ENCODE results near the gene OR2S2. TPM values are rescaled to one million over a fixed set of nuclear protein-coding genes. Genes with fewer than 3 reads are reported as not detected.
"Not testable (repeated sequence)": the region's sequence is repeated elsewhere in the genome, so short reads cannot be mapped to it uniquely, and the experiment has no call there.

Gene OR2S2, protein sequence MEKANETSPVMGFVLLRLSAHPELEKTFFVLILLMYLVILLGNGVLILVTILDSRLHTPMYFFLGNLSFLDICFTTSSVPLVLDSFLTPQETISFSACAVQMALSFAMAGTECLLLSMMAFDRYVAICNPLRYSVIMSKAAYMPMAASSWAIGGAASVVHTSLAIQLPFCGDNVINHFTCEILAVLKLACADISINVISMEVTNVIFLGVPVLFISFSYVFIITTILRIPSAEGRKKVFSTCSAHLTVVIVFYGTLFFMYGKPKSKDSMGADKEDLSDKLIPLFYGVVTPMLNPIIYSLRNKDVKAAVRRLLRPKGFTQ
- total RNA-seq, result not detected

- DNase-seq (ENCODE audit: low spot score), result no peak
- Mint-ChIP-seq H3K9me3 (no peaks in the 10 kb centered on the region), H3K36me3 (no peaks in the 10 kb centered on the region), H3K4me3 (no peak within 1 kb of the TSS), H3K27ac (no peak within 1 kb of the TSS), H3K4me1 (ENCODE audit: low read depth in 2 of 2) (peaks cover 0 to 3% of the 10 kb centered on the region in 2 donors), H3K27me3 (peaks cover 30 to 40% of the 10 kb centered on the region in 2 donors)
- no peak for ATAC-seq
These were observed at the start of gene OR2S2 for GRCh38 chr9:35958104-35958837. Gene OR2S2 (minus strand): TSS chr9:35958154. CDS start chr9:35958098, 56 bp downstream.

- H3K27ac Mint-ChIP-seq, result no peak overlapping the region
- no peak for ATAC-seq
These were observed 49.4 kb upstream of the OR2S2 start for GRCh38 chr9:36007316-36007708.

GRCh38 chr9:36006549-36007315 lies 48.8 kb upstream of the OR2S2 start:
- DNase-seq (ENCODE audit: low spot score) (no peak), ATAC-seq (no peak)
- no peaks in the 10 kb centered on the region for H3K36me3 Mint-ChIP-seq
- H3K4me1 Mint-ChIP-seq (ENCODE audit: low read depth in 2 of 2), result peaks cover 0 to 5% of the 10 kb centered on the region in 2 donors
- H3K9me3 Mint-ChIP-seq, result no peaks in the 10 kb centered on the region
- no peak overlapping the region for H3K27ac Mint-ChIP-seq
- no peak overlapping the region for H3K4me3 Mint-ChIP-seq
- H3K27me3 Mint-ChIP-seq, result peaks cover 54 to 59% of the 10 kb centered on the region in 2 donors

More at GRCh38 chr9:36007316-36007708, 49.4 kb upstream of the OR2S2 start:
- H3K4me3 Mint-ChIP-seq, result no peak overlapping the region
- no peaks in the 10 kb centered on the region for H3K9me3 Mint-ChIP-seq
- no peaks in the 10 kb centered on the region for H3K36me3 Mint-ChIP-seq
- peaks cover 0 to 5% of the 10 kb centered on the region in 2 donors for H3K4me1 Mint-ChIP-seq (ENCODE audit: low read depth in 2 of 2)
- no peak for DNase-seq (ENCODE audit: low spot score)
- H3K27me3 Mint-ChIP-seq, result peaks cover 51 to 54% of the 10 kb centered on the region in 2 donors

- peaks cover 51 to 61% of the 10 kb centered on the region in 2 donors for H3K27me3 Mint-ChIP-seq
- no peak overlapping the region for H3K27ac Mint-ChIP-seq
- H3K9me3 Mint-ChIP-seq, result no peaks in the 10 kb centered on the region
These were observed 47.9 kb upstream of the OR2S2 start for GRCh38 chr9:36005891-36006290.

GRCh38 chr9:35998333-35998732 lies 40.4 kb upstream of the OR2S2 start:
- Mint-ChIP-seq H3K27ac (no peak overlapping the region), H3K27me3 (peaks cover 27 to 62% of the 10 kb centered on the region in 2 donors), H3K36me3 (peaks cover 9% of the 10 kb centered on the region), H3K4me3 (no peak overlapping the region), H3K9me3 (peaks cover 4% of the 10 kb centered on the region), H3K4me1 (ENCODE audit: low read depth in 2 of 2) (no peaks in the 10 kb centered on the region)
- no peak for DNase-seq (ENCODE audit: low spot score)
- no peak for ATAC-seq

More at GRCh38 chr9:36005891-36006290, 47.9 kb upstream of the OR2S2 start:
- DNase-seq (ENCODE audit: low spot score) (no peak), ATAC-seq (no peak)
- Mint-ChIP-seq H3K36me3 (no peaks in the 10 kb centered on the region), H3K4me1 (ENCODE audit: low read depth in 2 of 2) (peaks cover 0 to 5% of the 10 kb centered on the region in 2 donors), H3K4me3 (no peak overlapping the region)

DNA sequence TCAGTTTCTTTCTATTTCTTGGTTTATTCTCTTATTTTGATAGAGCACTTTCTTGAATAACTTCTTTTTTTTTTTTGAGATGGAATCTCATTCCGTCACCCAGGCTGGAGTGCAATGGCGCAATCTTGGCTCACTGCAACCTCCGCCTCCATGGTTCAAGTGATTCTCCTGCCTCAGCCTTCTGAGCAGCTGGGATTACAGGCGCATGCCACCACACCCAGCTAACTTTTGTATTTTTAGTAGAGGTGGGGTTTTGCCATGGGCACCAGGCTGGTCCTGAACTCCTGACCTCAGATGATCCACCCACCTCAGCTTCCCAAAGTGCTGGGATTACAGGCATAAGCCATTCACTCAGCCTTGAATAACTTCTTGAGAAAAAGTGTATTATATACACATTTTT lies 39.1 kb upstream of the OR2S2 start:
- H3K4me1 Mint-ChIP-seq (ENCODE audit: low read depth in 2 of 2), result not testable (repeated sequence)

GRCh38 chr9:35996358-35996970 lies 38.5 kb upstream of the OR2S2 start:
- Mint-ChIP-seq H3K36me3 (peaks cover 9% of the 10 kb centered on the region), H3K4me3 (no peak overlapping the region), H3K4me1 (ENCODE audit: low read depth in 2 of 2) (no peaks in the 10 kb centered on the region), H3K9me3 (peaks cover 4% of the 10 kb centered on the region), H3K27me3 (peaks cover 25 to 43% of the 10 kb centered on the region in 2 donors), H3K27ac (no peak overlapping the region)
- no peak for DNase-seq (ENCODE audit: low spot score)
- peak in 1 of 2 donors; percentile 28 for ATAC-seq

More for the DNA sequence above, 39.1 kb upstream of the OR2S2 start:
- not testable (repeated sequence) for ATAC-seq; DNase-seq (ENCODE audit: low spot score); H3K27ac Mint-ChIP-seq; H3K36me3 Mint-ChIP-seq; H3K9me3 Mint-ChIP-seq; H3K4me3 Mint-ChIP-seq
- H3K27me3 Mint-ChIP-seq, result peaks cover 26 to 49% of the 10 kb centered on the region in 2 donors

GRCh38 chr9:35994959-35995358 lies 37.0 kb upstream of the OR2S2 start:
- no peak for DNase-seq (ENCODE audit: low spot score)
- no peaks in the 10 kb centered on the region for H3K4me1 Mint-ChIP-seq (ENCODE audit: low read depth in 2 of 2)
- H3K27ac Mint-ChIP-seq, result no peak overlapping the region
- peaks cover 9% of the 10 kb centered on the region for H3K36me3 Mint-ChIP-seq
- H3K4me3 Mint-ChIP-seq, result no peak overlapping the region
- peaks cover 4% of the 10 kb centered on the region for H3K9me3 Mint-ChIP-seq
- ATAC-seq, result no peak
- peaks cover 32 to 35% of the 10 kb centered on the region in 2 donors for H3K27me3 Mint-ChIP-seq

- Mint-ChIP-seq H3K36me3 (peaks cover 9% of the 10 kb centered on the region), H3K27me3 (peaks cover 30 to 32% of the 10 kb centered on the region in 2 donors), H3K27ac (no peak overlapping the region), H3K4me3 (no peak overlapping the region), H3K9me3 (peaks cover 4% of the 10 kb centered on the region), H3K4me1 (ENCODE audit: low read depth in 2 of 2) (no peaks in the 10 kb centered on the region)
- no peak for ATAC-seq
- DNase-seq (ENCODE audit: low spot score), result no peak
These were observed 36.2 kb upstream of the OR2S2 start for GRCh38 chr9:35993976-35994720.

DNA sequence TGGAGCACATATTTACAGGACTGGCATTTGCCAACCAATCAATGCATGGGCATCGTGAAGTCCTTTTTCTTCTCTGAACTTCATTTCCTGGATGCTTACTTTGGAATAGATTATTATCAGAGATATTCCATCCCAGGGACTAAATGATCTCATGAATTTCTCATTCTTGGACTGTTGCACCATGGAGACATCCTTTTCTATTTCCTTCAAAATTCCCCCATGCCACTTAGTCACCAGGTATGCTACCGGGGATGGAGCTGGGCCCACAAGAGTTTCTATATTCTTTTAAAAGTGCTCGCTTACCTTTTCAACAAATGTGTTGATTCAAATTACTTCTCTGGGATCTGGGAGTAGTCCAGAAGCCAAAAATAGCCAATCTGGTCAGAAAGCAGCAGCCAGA lies 35.2 kb upstream of the OR2S2 start:
- not testable (repeated sequence) for H3K4me3 Mint-ChIP-seq; DNase-seq (ENCODE audit: low spot score); H3K27ac Mint-ChIP-seq; ATAC-seq; H3K9me3 Mint-ChIP-seq; H3K4me1 Mint-ChIP-seq (ENCODE audit: low read depth in 2 of 2); H3K36me3 Mint-ChIP-seq
- peaks cover 25 to 35% of the 10 kb centered on the region in 2 donors for H3K27me3 Mint-ChIP-seq

DNA sequence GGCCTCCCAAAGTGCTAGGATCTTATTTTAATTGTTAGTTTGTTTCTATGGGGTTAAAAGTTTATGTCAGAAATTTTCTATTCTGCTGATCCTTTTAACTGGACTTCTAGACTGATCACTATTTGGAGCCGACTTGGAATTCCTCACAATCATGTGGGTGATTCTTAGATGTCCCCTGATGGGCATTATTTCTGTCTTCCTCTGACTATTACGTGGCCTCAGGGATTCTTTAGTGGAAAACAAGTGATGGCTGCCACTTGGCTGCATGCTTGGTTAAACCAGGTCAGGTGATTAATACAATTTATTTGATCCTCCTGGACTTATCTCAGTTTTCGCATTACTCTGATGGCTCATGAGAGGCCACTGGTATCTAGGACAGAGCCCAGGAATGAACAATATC lies 32.2 kb upstream of the OR2S2 start:
- DNase-seq (ENCODE audit: low spot score) (no peak), ATAC-seq (no peak)
- no peaks in the 10 kb centered on the region for H3K4me1 Mint-ChIP-seq (ENCODE audit: low read depth in 2 of 2)
- H3K27ac Mint-ChIP-seq, result no peak overlapping the region
- H3K9me3 Mint-ChIP-seq, result no peaks in the 10 kb centered on the region
- no peak overlapping the region for H3K4me3 Mint-ChIP-seq
- H3K36me3 Mint-ChIP-seq, result no peaks in the 10 kb centered on the region
- peaks cover 19 to 28% of the 10 kb centered on the region in 2 donors for H3K27me3 Mint-ChIP-seq

DNA sequence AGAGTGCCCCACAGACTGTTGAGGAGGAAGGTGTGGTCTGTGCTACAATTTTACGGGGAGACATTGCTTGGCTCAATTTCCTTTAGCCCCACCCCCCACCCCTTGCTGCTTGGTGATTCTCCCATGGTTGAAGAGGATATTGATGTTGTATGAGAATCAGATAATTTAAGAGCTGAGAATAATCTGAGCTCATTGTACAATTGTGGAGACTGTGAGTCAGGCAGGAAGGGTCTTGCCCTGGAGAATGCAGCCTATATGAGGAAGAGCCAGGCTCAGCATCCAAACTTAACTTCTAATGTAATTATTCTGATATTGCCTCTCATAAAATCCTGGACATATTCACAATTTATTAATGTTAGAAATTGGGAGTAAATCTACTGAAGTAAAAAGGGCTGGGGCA lies 26.1 kb upstream of the OR2S2 start:
- DNase-seq (ENCODE audit: low spot score), result no peak
- H3K4me1 Mint-ChIP-seq (ENCODE audit: low read depth in 2 of 2), result no peaks in the 10 kb centered on the region
- no peak for ATAC-seq
- no peak overlapping the region for H3K27ac Mint-ChIP-seq
- H3K9me3 Mint-ChIP-seq, result no peaks in the 10 kb centered on the region
- peaks cover 38 to 40% of the 10 kb centered on the region in 2 donors for H3K27me3 Mint-ChIP-seq
- H3K4me3 Mint-ChIP-seq, result no peak overlapping the region
- H3K36me3 Mint-ChIP-seq, result no peaks in the 10 kb centered on the region

DNA sequence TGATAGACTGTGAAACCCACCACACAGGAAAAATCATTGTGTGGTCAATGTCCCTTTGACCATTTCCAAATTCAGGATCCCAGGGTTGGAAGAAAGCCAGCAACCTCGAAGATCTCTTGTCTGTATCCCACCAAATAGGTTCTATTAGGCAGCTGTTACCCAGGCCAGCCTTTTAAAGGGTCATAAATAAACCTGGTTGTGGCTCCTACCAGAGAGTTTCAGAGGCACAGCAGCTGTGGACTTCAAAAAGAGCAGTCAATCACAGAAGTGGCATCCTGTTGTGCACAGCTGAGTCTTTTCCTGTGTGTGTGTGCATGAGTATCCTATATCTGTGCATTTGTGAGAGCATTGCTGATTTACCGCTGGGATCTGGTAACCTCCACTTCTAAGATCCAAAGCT lies 23.7 kb upstream of the OR2S2 start:
- Mint-ChIP-seq H3K4me3 (no peak overlapping the region), H3K9me3 (peaks cover 3% of the 10 kb centered on the region), H3K27ac (no peak overlapping the region), H3K4me1 (ENCODE audit: low read depth in 2 of 2) (no peaks in the 10 kb centered on the region), H3K27me3 (peaks cover 50 to 61% of the 10 kb centered on the region in 2 donors), H3K36me3 (peaks cover 4% of the 10 kb centered on the region)
- DNase-seq (ENCODE audit: low spot score) (no peak), ATAC-seq (no peak)

Measured in natural killer cell treated with Interleukin-12 subunit alpha and Interleukin-12 subunit beta and Interleukin-15 and Interleukin-18, amount 100 ng/mL, for 72 hours (primary cell).